ENCODE data around the gene TEDDM1. TPM values are rescaled to one million over a fixed set of nuclear protein-coding genes. Genes with fewer than 3 reads are reported as not detected.
"Not testable (repeated sequence)": the region's sequence is repeated elsewhere in the genome, so short reads cannot be mapped to it uniquely, and the experiment has no call there.

TEDDM1 gene
- total RNA-seq, 2 experiments from 2014 or later = not detected

DNA sequence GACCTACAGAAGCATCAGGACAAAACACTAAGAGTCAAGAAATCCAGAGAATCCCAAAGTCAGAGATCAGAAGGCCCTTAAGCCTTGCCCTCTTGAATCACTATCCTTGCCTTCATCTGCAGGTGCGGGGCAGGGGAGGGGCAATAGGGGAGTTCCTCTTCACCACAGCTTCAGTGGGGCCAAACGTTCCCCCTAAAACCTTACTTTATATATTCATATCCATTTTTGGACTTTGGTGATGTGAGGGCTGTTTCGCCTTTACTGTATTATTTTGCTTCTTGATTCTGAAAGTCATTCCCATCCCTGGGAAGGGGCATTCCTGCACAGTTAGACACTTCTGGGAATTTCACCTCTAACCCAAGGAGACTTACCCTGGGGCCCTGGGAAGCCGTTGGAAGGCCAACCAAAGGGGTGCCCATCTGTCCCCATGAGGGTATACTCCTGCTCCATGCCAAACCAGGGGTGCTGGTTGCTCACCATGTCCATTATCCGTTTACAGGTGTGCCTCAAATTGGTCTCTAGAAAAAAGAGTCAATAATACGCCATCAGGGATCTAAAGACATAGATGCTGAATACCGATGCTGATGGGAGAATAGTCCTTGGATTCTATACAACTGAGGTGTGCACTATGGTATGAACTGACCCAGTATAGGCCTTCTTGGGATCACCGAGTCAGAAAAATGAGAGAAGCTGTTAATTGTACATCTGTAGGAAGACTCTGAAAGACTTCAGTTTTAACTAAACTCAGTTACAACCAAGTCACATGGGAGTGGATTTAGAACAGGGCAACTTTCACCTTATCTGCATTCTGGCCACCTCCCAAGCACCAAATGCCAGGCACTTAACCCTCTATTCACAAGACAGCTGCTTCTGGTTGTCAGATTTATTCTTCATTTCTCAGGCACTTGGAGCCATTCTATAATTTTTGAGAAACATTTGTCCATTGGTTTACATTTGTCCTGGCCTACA, 14.3 kb downstream of the TEDDM1 start:
- DNase-seq = no peak
- H3K27ac Mint-ChIP-seq = no peak overlapping the region
- peaks cover 25% of the 10 kb centered on the region for H3K4me1 Mint-ChIP-seq
- peaks cover 14% of the 10 kb centered on the region for H3K27me3 Mint-ChIP-seq
- H3K9me3 Mint-ChIP-seq = no peaks in the 10 kb centered on the region
- H3K36me3 Mint-ChIP-seq (ENCODE audit: low read depth) = peaks cover 95% of the 10 kb centered on the region
- no peak overlapping the region for H3K4me3 Mint-ChIP-seq
- ChIA-PET POLR2A (no interaction called here), CTCF (interaction anchor here (0.6 to 14.1 kb wide), 3 partner anchors 139 to 303 kb away, joined by 4 to 261 read pairs (median 7); no protein-coding TSS in a partner anchor)

DNA sequence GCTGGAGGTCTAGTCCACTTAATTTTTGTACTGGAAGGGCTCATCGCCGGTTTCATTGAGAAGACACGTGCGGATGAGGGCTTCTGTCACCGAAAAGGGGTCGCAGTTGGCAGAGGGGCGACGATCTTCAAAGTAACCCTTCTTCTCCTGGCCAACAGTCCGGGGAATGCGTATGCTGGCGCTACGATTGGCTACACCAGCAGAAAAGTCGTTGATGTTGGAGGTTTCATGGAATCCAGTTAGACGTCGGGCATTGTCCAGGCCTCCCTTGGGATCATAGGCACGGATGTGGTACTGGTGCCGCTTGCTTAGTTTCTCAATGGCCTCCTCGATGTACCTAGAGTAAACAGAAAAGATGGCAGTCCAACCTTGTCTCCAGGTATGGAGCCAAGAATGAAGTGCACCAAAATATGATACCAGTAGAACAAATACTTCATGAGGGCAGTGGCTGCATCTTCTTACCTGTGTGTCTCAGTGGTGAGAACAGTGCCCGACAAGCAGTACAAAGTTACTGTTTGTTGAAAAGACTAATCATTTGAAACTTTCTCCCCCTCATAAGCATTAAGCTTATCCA, 16.0 kb downstream of the TEDDM1 start:
- Mint-ChIP-seq H3K9me3 (no peaks in the 10 kb centered on the region), H3K27ac (no peak overlapping the region), H3K27me3 (peaks cover 4% of the 10 kb centered on the region), H3K4me1 (peaks cover 14% of the 10 kb centered on the region), H3K4me3 (no peak overlapping the region), H3K36me3 (ENCODE audit: low read depth) (peaks cover 80% of the 10 kb centered on the region)
- CTCF ChIA-PET = interaction anchor here (1.0 kb wide), 1 partner anchor 241 kb away, joined by 3 read pairs; no protein-coding TSS in a partner anchor
- POLR2A ChIA-PET = no interaction called here
- no peak for DNase-seq

DNA sequence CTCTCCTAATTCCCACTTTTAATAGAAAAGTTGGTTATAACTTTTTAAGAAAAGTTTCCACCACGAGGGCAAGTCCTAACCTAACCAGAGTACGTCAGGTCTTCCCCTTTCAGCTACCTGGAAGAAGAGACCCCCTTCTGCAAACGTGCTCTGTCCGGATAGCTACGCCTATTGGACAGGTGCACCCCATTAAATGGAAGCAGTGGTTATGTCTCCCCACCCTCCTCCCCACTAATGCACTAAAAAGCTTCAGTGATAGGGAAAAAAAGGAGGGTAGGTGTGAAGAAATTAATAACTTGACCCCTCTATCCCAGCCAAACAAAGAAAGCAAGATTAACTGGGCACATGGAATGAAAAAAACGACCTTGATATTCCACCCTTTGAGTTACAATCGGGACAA, 16.5 kb downstream of the TEDDM1 start:
- Mint-ChIP-seq H3K4me3 (no peak overlapping the region), H3K27me3 (peaks cover under 1% of the 10 kb centered on the region), H3K36me3 (ENCODE audit: low read depth) (peaks cover 74% of the 10 kb centered on the region), H3K27ac (no peak overlapping the region), H3K9me3 (no peaks in the 10 kb centered on the region), H3K4me1 (peaks cover 9% of the 10 kb centered on the region)
- no peak for DNase-seq
- ChIA-PET CTCF (interaction anchor here (1.0 kb wide), 1 partner anchor 241 kb away, joined by 3 read pairs; no protein-coding TSS in a partner anchor), POLR2A (no interaction called here)

DNA sequence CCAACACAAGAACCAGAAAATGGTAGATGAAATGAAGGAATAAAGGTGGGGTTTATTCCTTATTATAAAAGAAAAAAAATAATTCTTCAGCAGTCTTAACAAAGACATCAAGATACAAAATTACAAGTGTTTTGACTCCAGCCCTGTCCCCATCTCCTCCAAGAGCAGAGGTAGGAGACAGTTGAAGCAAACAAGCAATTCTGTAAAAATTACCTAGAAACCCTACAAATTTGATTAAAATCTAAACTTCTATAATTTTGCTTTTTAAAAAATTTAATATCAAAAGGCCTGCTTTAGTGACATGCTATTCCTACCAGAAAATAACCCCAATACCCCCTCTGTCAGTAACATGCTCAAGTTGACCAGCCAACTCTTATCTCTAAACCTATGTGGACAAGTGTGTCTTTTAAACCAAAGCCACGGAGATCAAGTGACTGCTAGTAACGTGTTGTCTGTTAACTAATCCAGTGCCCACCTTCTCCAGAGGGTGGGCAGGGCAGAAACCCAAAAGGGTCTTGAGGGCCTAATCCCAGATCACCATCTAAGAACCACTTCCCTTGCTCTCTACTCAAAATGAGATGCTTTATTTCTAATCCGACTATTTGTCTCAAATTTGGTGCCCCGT, 17.3 kb downstream of the TEDDM1 start:
- CTCF ChIA-PET = no interaction called here
- Mint-ChIP-seq H3K27ac (no peak overlapping the region), H3K4me1 (peaks cover 3% of the 10 kb centered on the region), H3K9me3 (no peaks in the 10 kb centered on the region), H3K4me3 (no peak overlapping the region), H3K36me3 (ENCODE audit: low read depth) (peaks cover 66% of the 10 kb centered on the region), H3K27me3 (no peaks in the 10 kb centered on the region)
- DNase-seq = no peak
- POLR2A ChIA-PET = no interaction called here

DNA sequence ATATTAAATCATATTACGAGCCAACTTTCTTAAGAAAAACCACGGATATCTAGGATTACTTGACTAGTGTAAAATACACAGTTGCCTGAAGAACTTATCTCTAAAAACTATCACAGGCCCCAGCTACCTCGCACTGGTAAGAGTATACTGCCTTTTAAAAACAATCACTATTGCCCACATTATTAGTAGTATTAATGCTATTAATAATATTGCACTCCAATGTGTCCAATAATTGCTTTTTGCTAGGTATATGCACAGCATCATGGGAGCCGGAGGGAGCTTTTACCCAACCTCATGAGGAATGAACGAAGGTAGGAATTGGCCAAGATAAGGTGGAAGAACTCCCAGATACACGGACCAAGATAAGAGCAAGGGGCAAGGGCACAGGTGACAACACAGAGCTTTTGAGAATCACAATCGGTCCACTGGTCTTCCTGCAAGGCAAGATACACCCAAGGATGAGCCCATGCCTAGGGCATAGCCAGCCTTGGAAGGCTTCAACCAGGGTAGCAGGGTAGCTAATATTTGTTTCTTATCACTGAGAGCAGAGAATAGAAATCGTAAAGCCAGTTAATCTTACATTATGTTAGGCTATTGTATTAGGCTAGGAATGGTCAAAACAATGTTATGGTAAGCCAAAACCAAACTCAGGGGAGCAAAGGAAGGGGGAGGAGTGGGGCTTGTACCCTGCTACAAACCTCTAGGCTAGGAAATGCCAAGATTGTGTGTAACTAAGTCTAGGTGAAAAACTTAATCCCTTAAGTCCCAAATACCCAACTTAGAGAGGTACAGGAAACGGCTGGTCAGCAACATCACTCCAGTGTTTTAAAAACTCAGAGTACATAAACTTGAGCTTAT, 18.3 kb downstream of the TEDDM1 start:
- H3K4me1 Mint-ChIP-seq = no peaks in the 10 kb centered on the region
- CTCF ChIA-PET = interaction anchor here (0.6 to 2.4 kb wide), 2 partner anchors 14 to 134 kb away, joined by 3 to 12 read pairs; no protein-coding TSS in a partner anchor
- no peaks in the 10 kb centered on the region for H3K9me3 Mint-ChIP-seq
- DNase-seq = no peak
- POLR2A ChIA-PET = no interaction called here
- peaks cover 57% of the 10 kb centered on the region for H3K36me3 Mint-ChIP-seq (ENCODE audit: low read depth)
- no peaks in the 10 kb centered on the region for H3K27me3 Mint-ChIP-seq
- H3K4me3 Mint-ChIP-seq = no peak overlapping the region
- H3K27ac Mint-ChIP-seq = no peak overlapping the region

DNA sequence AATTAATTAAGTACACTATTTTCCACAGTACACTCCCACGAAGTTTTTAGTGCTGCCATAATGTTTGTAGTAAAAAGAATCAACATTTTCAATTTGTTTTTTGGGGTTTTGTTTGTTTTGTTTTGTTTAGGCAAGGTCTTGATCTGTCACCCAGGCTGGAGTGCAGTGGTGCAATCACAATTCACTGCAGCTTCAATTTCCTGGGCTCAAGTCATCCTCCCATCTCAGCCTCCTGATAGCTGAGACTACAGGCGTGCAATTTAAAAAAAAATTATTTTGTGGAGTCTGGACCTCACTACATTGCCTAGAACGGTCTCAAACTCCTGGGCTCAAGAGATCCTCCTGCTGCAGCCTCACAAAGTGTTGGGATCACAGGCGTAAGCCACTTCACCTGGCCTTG, 20.3 kb downstream of the TEDDM1 start:
- Mint-ChIP-seq H3K9me3 (no peaks in the 10 kb centered on the region), H3K4me1 (no peaks in the 10 kb centered on the region), H3K36me3 (ENCODE audit: low read depth) (peaks cover 37% of the 10 kb centered on the region), H3K27me3 (no peaks in the 10 kb centered on the region), H3K27ac (no peak overlapping the region), H3K4me3 (no peak overlapping the region)
- no peak for DNase-seq
- CTCF ChIA-PET = interaction anchor here (1.0 to 2.4 kb wide), 3 partner anchors 9 to 296 kb away, joined by 3 to 12 read pairs (median 5); no protein-coding TSS in a partner anchor
- POLR2A ChIA-PET = no interaction called here

DNA sequence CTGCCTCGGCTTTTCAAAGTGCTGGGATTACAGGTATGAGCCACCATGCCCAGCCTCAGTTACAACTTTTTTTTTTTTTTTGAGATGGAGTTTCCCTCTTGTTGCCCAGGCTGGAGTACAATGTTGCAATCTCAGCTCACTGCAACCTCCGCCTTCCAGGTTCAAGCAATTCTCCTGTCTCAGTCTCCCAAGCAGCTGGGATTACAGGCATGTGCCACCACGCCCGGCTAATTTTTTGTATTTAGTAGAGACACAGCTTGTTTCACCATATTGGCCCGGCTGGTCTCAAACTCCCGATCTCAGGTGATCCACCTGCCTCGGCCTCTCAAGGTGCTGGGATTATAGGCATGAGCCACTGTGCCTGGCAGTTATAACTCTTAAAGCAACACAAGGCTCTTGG, 20.7 kb downstream of the TEDDM1 start:
- H3K4me3 Mint-ChIP-seq, POLR2A ChIA-PET, H3K9me3 Mint-ChIP-seq, DNase-seq, H3K27ac Mint-ChIP-seq, H3K4me1 Mint-ChIP-seq, H3K27me3 Mint-ChIP-seq: not testable (repeated sequence)
- CTCF ChIA-PET = interaction anchor here (1.3 kb wide), 1 partner anchor 295 kb away, joined by 5 read pairs; no protein-coding TSS in a partner anchor
- peaks cover 33% of the 10 kb centered on the region for H3K36me3 Mint-ChIP-seq (ENCODE audit: low read depth)

DNA sequence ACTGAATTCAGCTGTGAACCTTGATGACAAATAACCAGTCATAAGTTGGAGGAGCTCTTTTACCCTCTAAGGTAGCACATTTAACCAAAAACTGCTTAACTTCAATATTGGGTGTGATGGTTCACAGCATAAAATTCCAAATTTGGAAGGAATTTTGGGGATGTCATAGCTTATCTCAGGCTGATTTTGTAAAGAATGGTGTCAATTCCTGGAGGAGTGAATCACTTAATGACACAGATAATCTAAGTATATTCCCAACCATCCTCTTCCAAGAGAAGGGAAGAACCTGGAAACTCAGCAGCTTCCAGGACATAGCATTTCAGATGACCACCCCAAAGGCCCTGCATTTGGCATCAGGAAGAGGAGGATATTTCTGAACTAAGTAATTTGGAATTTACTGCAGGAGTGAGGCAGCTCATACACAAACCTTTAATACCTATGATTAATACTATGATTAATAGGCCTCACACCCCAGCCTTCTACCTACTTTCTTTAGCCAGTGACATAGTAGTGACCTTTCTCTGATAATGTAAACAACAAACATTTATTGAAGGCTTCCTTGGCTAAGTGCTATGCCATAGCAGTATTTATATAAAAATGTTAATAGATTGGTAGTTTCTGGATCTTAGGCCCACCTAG, 23.4 kb downstream of the TEDDM1 start:
- no peak overlapping the region for H3K27ac Mint-ChIP-seq
- no peaks in the 10 kb centered on the region for H3K9me3 Mint-ChIP-seq
- H3K4me1 Mint-ChIP-seq = no peaks in the 10 kb centered on the region
- ChIA-PET POLR2A (no interaction called here), CTCF (interaction anchor here (1.1 to 1.8 kb wide), 2 partner anchors 232 to 234 kb away, joined by 3 to 5 read pairs; no protein-coding TSS in a partner anchor)
- H3K4me3 Mint-ChIP-seq = no peak overlapping the region
- peaks cover 3% of the 10 kb centered on the region for H3K27me3 Mint-ChIP-seq
- peaks cover 9% of the 10 kb centered on the region for H3K36me3 Mint-ChIP-seq (ENCODE audit: low read depth)
- DNase-seq = no peak

DNA sequence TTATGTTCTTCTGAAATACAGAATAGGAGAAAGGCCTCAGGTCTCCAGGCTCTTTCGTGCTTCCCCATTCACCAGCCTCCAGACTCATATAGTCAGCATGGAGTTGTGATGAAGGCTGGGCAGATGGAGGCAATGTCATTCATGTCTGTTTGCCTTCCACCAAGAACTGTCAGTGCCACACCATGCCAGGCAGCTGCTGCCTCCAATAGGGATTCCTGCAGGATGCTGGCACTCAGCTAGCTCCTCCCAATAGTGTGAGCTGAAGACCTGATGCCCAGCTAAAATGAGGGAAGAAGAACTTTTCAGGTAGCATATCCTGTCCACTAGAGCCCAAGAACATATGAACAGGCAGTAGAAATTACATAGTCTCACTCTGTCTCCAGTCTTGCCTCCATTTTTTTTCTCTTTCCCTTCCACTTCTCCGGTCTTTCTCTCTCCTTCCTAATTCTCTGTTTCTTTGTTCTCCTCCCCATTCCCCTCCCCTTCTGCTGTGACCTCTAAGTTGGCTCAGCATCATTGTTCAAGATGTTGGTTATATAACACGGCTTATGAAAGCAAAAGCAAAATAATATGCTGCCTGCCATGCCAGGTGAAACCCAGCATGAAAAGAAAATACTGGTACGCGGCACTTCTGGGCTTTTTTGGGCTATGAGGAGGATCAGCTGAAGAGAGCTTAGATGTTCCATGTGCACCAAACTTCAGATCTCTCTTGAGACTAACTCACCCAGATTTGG, 26.2 kb downstream of the TEDDM1 start:
- POLR2A ChIA-PET = no interaction called here
- no peaks in the 10 kb centered on the region for H3K9me3 Mint-ChIP-seq
- H3K27ac Mint-ChIP-seq = no peak overlapping the region
- H3K4me1 Mint-ChIP-seq = no peaks in the 10 kb centered on the region
- H3K27me3 Mint-ChIP-seq = peaks cover 4% of the 10 kb centered on the region
- no peak for DNase-seq
- CTCF ChIA-PET = interaction anchor here (0.7 kb wide), 1 partner anchor 12 kb away, joined by 8 read pairs; no protein-coding TSS in a partner anchor
- H3K4me3 Mint-ChIP-seq = no peak overlapping the region
- H3K36me3 Mint-ChIP-seq (ENCODE audit: low read depth) = no peaks in the 10 kb centered on the region

DNA sequence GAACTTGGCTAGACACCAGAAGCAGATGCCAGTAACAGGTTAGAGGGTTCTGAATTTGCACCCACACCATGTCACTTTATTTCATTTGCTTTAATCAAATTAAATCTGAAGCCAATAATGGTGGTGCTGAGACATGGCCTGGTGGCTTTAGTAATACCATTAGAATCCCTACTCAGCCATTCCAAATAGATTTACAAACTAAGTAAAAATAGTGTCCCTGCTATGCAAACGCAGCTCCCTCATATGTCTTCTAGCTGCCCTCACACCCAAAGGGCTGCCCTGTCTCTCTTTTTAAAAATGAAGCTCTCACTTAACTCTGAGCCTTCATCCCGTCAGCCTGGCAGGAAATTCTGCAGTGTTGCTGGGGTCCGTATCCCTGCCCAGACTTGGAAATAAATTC, 29.9 kb downstream of the TEDDM1 start:
- ChIA-PET POLR2A (no interaction called here), CTCF (no interaction called here)
- no peaks in the 10 kb centered on the region for H3K4me1 Mint-ChIP-seq
- H3K27ac Mint-ChIP-seq = no peak overlapping the region
- DNase-seq = no peak
- H3K27me3 Mint-ChIP-seq = peaks cover 16% of the 10 kb centered on the region
- no peak overlapping the region for H3K4me3 Mint-ChIP-seq
- H3K36me3 Mint-ChIP-seq (ENCODE audit: low read depth) = no peaks in the 10 kb centered on the region
- H3K9me3 Mint-ChIP-seq = no peaks in the 10 kb centered on the region

DNA sequence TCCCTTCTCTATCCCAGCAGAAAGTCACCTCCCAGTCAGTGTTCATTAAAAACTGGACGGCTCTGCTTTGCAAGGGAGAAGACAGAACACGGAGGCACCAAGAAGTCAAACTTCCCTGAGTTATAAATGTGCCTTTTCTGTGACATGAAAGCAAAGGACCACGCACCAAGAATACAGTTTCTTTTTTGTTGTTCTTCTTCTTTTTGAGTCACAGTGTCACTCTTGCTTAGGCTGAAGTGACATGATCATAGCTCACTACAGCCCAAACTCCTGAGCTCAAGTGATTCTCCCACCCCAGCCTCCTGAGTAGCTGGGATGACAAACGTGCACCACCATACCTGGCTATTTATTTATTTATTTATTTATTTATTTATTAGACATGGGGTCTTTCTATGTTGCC, 31.6 kb downstream of the TEDDM1 start:
- POLR2A ChIA-PET = no interaction called here
- no peaks in the 10 kb centered on the region for H3K9me3 Mint-ChIP-seq
- H3K27me3 Mint-ChIP-seq = peaks cover 18% of the 10 kb centered on the region
- DNase-seq = no peak
- no peaks in the 10 kb centered on the region for H3K36me3 Mint-ChIP-seq (ENCODE audit: low read depth)
- no peaks in the 10 kb centered on the region for H3K4me1 Mint-ChIP-seq
- H3K27ac Mint-ChIP-seq = no peak overlapping the region
- H3K4me3 Mint-ChIP-seq = no peak overlapping the region
- CTCF ChIA-PET = interaction anchor here (0.9 kb wide), 1 partner anchor 226 kb away, joined by 3 read pairs; no protein-coding TSS in a partner anchor
